Medulla oblongata (tissue), 1 donor: Measurements from ENCODE around the gene KIRREL1.

ENCODE experiments used
- DNase-seq: peaks from one replicate; pipeline ENCODE4 v3.0.0-alpha.2; 2015; ENCODE audit errors: extremely low spot score

KIRREL1 gene

GRCh38 chr1:157975228-157975950 is 18.1 kb upstream of the KIRREL1 start:
- DNase-seq, result no peak

GRCh38 chr1:157976888-157977287 is 16.6 kb upstream of the KIRREL1 start:
- no peak for DNase-seq

- no peak for DNase-seq
Observed at GRCh38 chr1:157978586-157979403, 14.7 kb upstream of the KIRREL1 start.

GRCh38 chr1:157982136-157982535 is 11.3 kb upstream of the KIRREL1 start:
- no peak for DNase-seq

- DNase-seq, result no peak
Observed at GRCh38 chr1:157983787-157984186, 9.7 kb upstream of the KIRREL1 start.

GRCh38 chr1:157984469-157984868 is 9.0 kb upstream of the KIRREL1 start:
- DNase-seq, result no peak

GRCh38 chr1:157985473-157985872 is 8.0 kb upstream of the KIRREL1 start:
- no peak for DNase-seq

GRCh38 chr1:157988002-157988401 is 5.4 kb upstream of the KIRREL1 start:
- no peak for DNase-seq

- DNase-seq, result peak; percentile 77
Observed at GRCh38 chr1:157992031-157992832, 1.2 kb upstream of the KIRREL1 start.

GRCh38 chr1:157992833-157993146 is 655 bp upstream of the KIRREL1 start:
- DNase-seq, result no peak

- DNase-seq, result no peak
Observed at GRCh38 chr1:157993918-157994605, 617 bp downstream of the KIRREL1 start.

GRCh38 chr1:157994704-157995582 is 1.5 kb downstream of the KIRREL1 start:
- DNase-seq, result peak; percentile 44

- DNase-seq, result no peak
Observed at GRCh38 chr1:157995583-157996169, 2.2 kb downstream of the KIRREL1 start.

- DNase-seq, result no peak
Observed at GRCh38 chr1:157996433-157996832, 3.0 kb downstream of the KIRREL1 start.

GRCh38 chr1:158000507-158000906 is 7.1 kb downstream of the KIRREL1 start:
- no peak for DNase-seq

- no peak for DNase-seq
Observed at GRCh38 chr1:158002022-158002630, 8.7 kb downstream of the KIRREL1 start.

- no peak for DNase-seq
Observed at GRCh38 chr1:158002631-158003405, 9.4 kb downstream of the KIRREL1 start.

- no peak for DNase-seq
Observed at GRCh38 chr1:158003406-158003800, 10.0 kb downstream of the KIRREL1 start.

- DNase-seq, result no peak
Observed at GRCh38 chr1:158005224-158005623, 11.8 kb downstream of the KIRREL1 start.
